ENCODE measurements around the gene TMC5.

The TMC5 gene

GRCh38 chr16:19377864-19378263 lies 39.8 kb upstream of the TMC5 start:
- H3K4ac ChIP-seq (ENCODE audit: low read depth in 1 of 2, low read length in 2 of 2), result no peak overlapping the region

GRCh38 chr16:19378511-19378910 lies 39.2 kb upstream of the TMC5 start:
- H3K36me3 ChIP-seq (ENCODE audit: control insufficient read depth in 1 of 2, insufficient read depth in 2 of 2, low read depth in 1 of 2, low read length in 2 of 2), result no peaks in the 10 kb centered on the region

More at GRCh38 chr16:19377864-19378263, 39.8 kb upstream of the TMC5 start:
- H3K9ac ChIP-seq (ENCODE audit: low read length), result no peak overlapping the region
- H3K79me1 ChIP-seq (replicated peaks; ENCODE audit: low read length, poor library complexity, severe bottlenecking), result no peaks in the 10 kb centered on the region
- no peak overlapping the region for H3K4me3 ChIP-seq (ENCODE audit: insufficient read depth in 1 of 2, low read depth in 1 of 2, low read length in 2 of 2)
- H2AFZ ChIP-seq (ENCODE audit: low read depth, low read length), result no peak overlapping the region
- H3K27ac ChIP-seq (ENCODE audit: low read length, poor library complexity, severe bottlenecking), result no peak overlapping the region
- H2BK5ac ChIP-seq (ENCODE audit: low read depth, low read length, poor library complexity, severe bottlenecking), result no peak overlapping the region
- H3K18ac ChIP-seq (ENCODE audit: low read depth in 1 of 2, low read length in 2 of 2), result no peak overlapping the region
- H3K27me3 ChIP-seq (ENCODE audit: control insufficient read depth in 1 of 2, insufficient read depth in 1 of 2, low read length in 2 of 2), result peaks cover 6 to 19% of the 10 kb centered on the region in 2 experiments
- WGBS, result 64% methylated on average over 2 of the region's 3 CpGs
- no peak overlapping the region for H2BK120ac ChIP-seq (ENCODE audit: low read depth, low read length)
- H3K9me3 ChIP-seq (ENCODE audit: control insufficient read depth, low read length), result no peaks in the 10 kb centered on the region
- H3K4me2 ChIP-seq (ENCODE audit: low read length, poor library complexity, severe bottlenecking), result no peak overlapping the region
- no peak overlapping the region for H4K8ac ChIP-seq (ENCODE audit: low read length)
- H2BK15ac ChIP-seq (ENCODE audit: low read depth, poor library complexity, severe bottlenecking), result no peak overlapping the region
- DNase-seq, result no peak
- H4K91ac ChIP-seq (ENCODE audit: low read length), result no peak overlapping the region
- H3K23ac ChIP-seq (ENCODE audit: low read length in 2 of 2), result no peak overlapping the region
- no peak overlapping the region for H3K14ac ChIP-seq (ENCODE audit: low read length in 2 of 2)
- H2AK5ac ChIP-seq (ENCODE audit: low read length, severe bottlenecking), result no peak overlapping the region
- H3K4me1 ChIP-seq (ENCODE audit: control insufficient read depth, insufficient read depth, low read depth, low read length), result no peaks in the 10 kb centered on the region
- H3K36me3 ChIP-seq (ENCODE audit: control insufficient read depth in 1 of 2, insufficient read depth in 2 of 2, low read depth in 1 of 2, low read length in 2 of 2), result no peaks in the 10 kb centered on the region
- H2BK12ac ChIP-seq (ENCODE audit: low read length in 2 of 2), result no peak overlapping the region

GRCh38 chr16:19379838-19380237 lies 37.8 kb upstream of the TMC5 start:
- Histone ChIP-seq H3K4ac (ENCODE audit: low read depth in 1 of 2, low read length in 2 of 2) (no peak overlapping the region), H3K23ac (ENCODE audit: low read length in 2 of 2) (no peak overlapping the region), H2AFZ (ENCODE audit: low read depth, low read length) (no peak overlapping the region), H3K18ac (ENCODE audit: low read depth in 1 of 2, low read length in 2 of 2) (no peak overlapping the region), H4K8ac (ENCODE audit: low read length) (no peak overlapping the region), H3K4me2 (ENCODE audit: low read length, poor library complexity, severe bottlenecking) (no peak overlapping the region), H2AK5ac (ENCODE audit: low read length, severe bottlenecking) (no peak overlapping the region), H3K9me3 (ENCODE audit: control insufficient read depth, low read length) (no peaks in the 10 kb centered on the region), H2BK12ac (ENCODE audit: low read length in 2 of 2) (no peak overlapping the region), H2BK15ac (ENCODE audit: low read depth, poor library complexity, severe bottlenecking) (no peak overlapping the region), H2BK5ac (ENCODE audit: low read depth, low read length, poor library complexity, severe bottlenecking) (no peak overlapping the region), H3K9ac (ENCODE audit: low read length) (no peak overlapping the region), H3K79me1 (replicated peaks; ENCODE audit: low read length, poor library complexity, severe bottlenecking) (no peaks in the 10 kb centered on the region), H4K91ac (ENCODE audit: low read length) (no peak overlapping the region), H3K27ac (ENCODE audit: low read length, poor library complexity, severe bottlenecking) (no peak overlapping the region), H2BK120ac (ENCODE audit: low read depth, low read length) (peak overlapping the region; percentile 19), H3K27me3 (ENCODE audit: control insufficient read depth in 1 of 2, insufficient read depth in 1 of 2, low read length in 2 of 2) (peaks cover 6 to 26% of the 10 kb centered on the region in 2 experiments), H3K4me1 (ENCODE audit: control insufficient read depth, insufficient read depth, low read depth, low read length) (no peaks in the 10 kb centered on the region), H3K4me3 (ENCODE audit: insufficient read depth in 1 of 2, low read depth in 1 of 2, low read length in 2 of 2) (no peak overlapping the region), H3K36me3 (ENCODE audit: control insufficient read depth in 1 of 2, insufficient read depth in 2 of 2, low read depth in 1 of 2, low read length in 2 of 2) (no peaks in the 10 kb centered on the region), H3K14ac (ENCODE audit: low read length in 2 of 2) (no peak overlapping the region)
- no peak for DNase-seq
- 60% methylated on average over 2 of the region's 2 CpGs for WGBS

More at GRCh38 chr16:19378511-19378910, 39.2 kb upstream of the TMC5 start:
- Histone ChIP-seq H2AK5ac (ENCODE audit: low read length, severe bottlenecking) (no peak overlapping the region), H2BK15ac (ENCODE audit: low read depth, poor library complexity, severe bottlenecking) (no peak overlapping the region), H3K18ac (ENCODE audit: low read depth in 1 of 2, low read length in 2 of 2) (no peak overlapping the region), H3K4me1 (ENCODE audit: control insufficient read depth, insufficient read depth, low read depth, low read length) (no peaks in the 10 kb centered on the region), H3K23ac (ENCODE audit: low read length in 2 of 2) (no peak overlapping the region), H3K9ac (ENCODE audit: low read length) (no peak overlapping the region), H2BK12ac (ENCODE audit: low read length in 2 of 2) (no peak overlapping the region), H3K4me2 (ENCODE audit: low read length, poor library complexity, severe bottlenecking) (no peak overlapping the region), H3K4ac (ENCODE audit: low read depth in 1 of 2, low read length in 2 of 2) (no peak overlapping the region), H3K27me3 (ENCODE audit: control insufficient read depth in 1 of 2, insufficient read depth in 1 of 2, low read length in 2 of 2) (peaks cover 6 to 23% of the 10 kb centered on the region in 2 experiments), H3K79me1 (replicated peaks; ENCODE audit: low read length, poor library complexity, severe bottlenecking) (no peaks in the 10 kb centered on the region), H4K8ac (ENCODE audit: low read length) (no peak overlapping the region), H3K27ac (ENCODE audit: low read length, poor library complexity, severe bottlenecking) (no peak overlapping the region), H3K14ac (ENCODE audit: low read length in 2 of 2) (no peak overlapping the region), H2BK5ac (ENCODE audit: low read depth, low read length, poor library complexity, severe bottlenecking) (no peak overlapping the region), H2AFZ (ENCODE audit: low read depth, low read length) (no peak overlapping the region), H3K9me3 (ENCODE audit: control insufficient read depth, low read length) (no peaks in the 10 kb centered on the region), H3K4me3 (ENCODE audit: insufficient read depth in 1 of 2, low read depth in 1 of 2, low read length in 2 of 2) (no peak overlapping the region), H2BK120ac (ENCODE audit: low read depth, low read length) (no peak overlapping the region), H4K91ac (ENCODE audit: low read length) (no peak overlapping the region)
- DNase-seq, result no peak
- 71% methylated on average over 3 of the region's 3 CpGs for WGBS

- Histone ChIP-seq H3K79me1 (replicated peaks; ENCODE audit: low read length, poor library complexity, severe bottlenecking) (no peaks in the 10 kb centered on the region), H4K8ac (ENCODE audit: low read length) (no peak overlapping the region), H3K9me3 (ENCODE audit: control insufficient read depth, low read length) (no peaks in the 10 kb centered on the region), H3K9ac (ENCODE audit: low read length) (no peak overlapping the region), H2BK120ac (ENCODE audit: low read depth, low read length) (no peak overlapping the region), H3K23ac (ENCODE audit: low read length in 2 of 2) (no peak overlapping the region), H2AK5ac (ENCODE audit: low read length, severe bottlenecking) (no peak overlapping the region), H3K4ac (ENCODE audit: low read depth in 1 of 2, low read length in 2 of 2) (no peak overlapping the region), H4K91ac (ENCODE audit: low read length) (no peak overlapping the region), H2BK5ac (ENCODE audit: low read depth, low read length, poor library complexity, severe bottlenecking) (no peak overlapping the region), H3K14ac (ENCODE audit: low read length in 2 of 2) (no peak overlapping the region), H2BK15ac (ENCODE audit: low read depth, poor library complexity, severe bottlenecking) (no peak overlapping the region), H3K4me3 (ENCODE audit: insufficient read depth in 1 of 2, low read depth in 1 of 2, low read length in 2 of 2) (no peak overlapping the region), H3K27me3 (ENCODE audit: control insufficient read depth in 1 of 2, insufficient read depth in 1 of 2, low read length in 2 of 2) (peaks cover 6 to 30% of the 10 kb centered on the region in 2 experiments), H2AFZ (ENCODE audit: low read depth, low read length) (no peak overlapping the region), H3K4me2 (ENCODE audit: low read length, poor library complexity, severe bottlenecking) (no peak overlapping the region), H3K36me3 (ENCODE audit: control insufficient read depth in 1 of 2, insufficient read depth in 2 of 2, low read depth in 1 of 2, low read length in 2 of 2) (no peaks in the 10 kb centered on the region), H2BK12ac (ENCODE audit: low read length in 2 of 2) (no peak overlapping the region), H3K18ac (ENCODE audit: low read depth in 1 of 2, low read length in 2 of 2) (no peak overlapping the region), H3K4me1 (ENCODE audit: control insufficient read depth, insufficient read depth, low read depth, low read length) (no peaks in the 10 kb centered on the region), H3K27ac (ENCODE audit: low read length, poor library complexity, severe bottlenecking) (no peak overlapping the region)
- DNase-seq, result no peak
- 69% methylated on average over 3 of the region's 3 CpGs for WGBS
These were observed 37.4 kb upstream of the TMC5 start for GRCh38 chr16:19380328-19380727.

Data from mesenchymal stem cell (in vitro differentiated cells and primary cell).